ENCODE measurements around the gene GPR3.

The GPR3 gene

DNA sequence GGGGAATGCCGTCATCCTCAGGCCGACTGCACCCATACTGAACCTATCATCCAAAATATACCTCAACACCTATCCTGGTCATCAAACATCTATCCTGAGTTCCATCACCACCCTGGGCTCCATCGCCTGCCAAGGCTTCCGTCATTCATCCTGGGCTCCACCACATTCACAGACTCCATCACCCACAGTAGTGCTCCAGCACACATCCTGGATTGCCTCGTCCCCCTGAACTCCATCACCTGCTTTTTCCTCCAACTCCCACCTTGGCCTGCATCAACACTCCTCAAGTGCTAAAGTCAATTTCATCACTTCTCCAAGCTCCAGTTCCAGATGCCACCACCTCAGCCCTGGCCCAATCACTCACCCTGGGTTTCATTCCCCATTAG is 33.5 kb upstream of the GPR3 start:
- no peak for DNase-seq (ENCODE audit: low spot score)

DNA sequence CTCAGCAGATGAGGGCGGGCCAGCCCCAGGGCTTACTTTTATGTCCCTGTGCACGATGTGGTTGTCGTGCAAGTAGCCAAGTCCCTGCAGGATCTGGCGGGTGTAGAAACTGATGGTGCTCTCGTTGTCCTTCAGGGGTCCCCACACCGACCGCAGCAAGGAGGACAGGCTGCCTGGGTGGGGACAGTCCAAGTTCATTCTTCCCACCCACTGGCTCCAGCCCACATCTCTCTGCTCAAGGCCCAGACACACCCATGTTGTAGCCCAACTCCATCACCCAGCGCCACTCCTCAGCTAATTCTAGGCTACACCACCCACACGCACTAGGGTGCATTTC is 32.6 kb upstream of the GPR3 start:
- DNase-seq (ENCODE audit: low spot score), result no peak

DNA sequence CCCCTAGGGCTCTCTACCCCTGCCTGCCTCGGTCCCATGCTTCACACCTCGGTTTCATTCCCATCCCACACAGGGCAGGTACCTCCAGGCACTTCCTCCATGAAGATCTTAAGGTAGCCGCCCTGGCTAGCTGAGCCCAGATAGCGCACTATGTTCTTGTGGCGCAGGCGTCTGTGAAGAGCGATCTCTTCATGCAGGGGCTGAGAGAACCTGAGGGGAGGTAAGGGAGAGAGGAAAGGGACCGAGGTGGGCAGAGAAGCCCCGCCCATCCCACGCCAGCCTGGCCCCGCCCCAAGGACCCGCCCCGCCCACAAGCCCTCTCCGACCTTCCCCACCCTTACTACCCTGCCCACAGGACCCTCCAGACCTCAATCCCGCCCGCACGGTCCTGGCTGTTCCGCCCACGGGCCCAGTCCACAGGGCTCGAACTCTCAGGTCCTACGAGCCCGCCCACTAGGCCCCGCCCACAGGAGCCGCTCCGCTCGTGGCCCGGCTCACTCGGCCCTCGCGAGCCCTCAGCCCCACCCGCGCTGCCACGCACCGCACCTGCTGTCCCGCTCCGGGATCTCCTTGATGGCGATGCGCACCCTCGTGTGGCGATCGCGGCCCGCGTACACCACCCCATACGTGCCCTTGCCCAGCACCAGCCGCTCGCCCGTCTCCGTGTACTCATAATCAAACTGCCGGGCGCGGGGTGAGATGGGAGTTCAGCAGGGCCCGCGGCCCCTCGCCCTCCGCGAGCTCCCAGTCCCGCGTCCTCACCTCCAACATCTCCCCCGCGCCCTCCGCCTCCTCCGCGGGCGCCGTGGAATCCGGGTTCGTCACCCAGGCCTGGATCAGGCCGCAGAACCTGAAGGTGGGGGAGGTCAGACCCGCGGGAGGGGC is 32.0 kb upstream of the GPR3 start:
- DNase-seq (ENCODE audit: low spot score), result no peak

DNA sequence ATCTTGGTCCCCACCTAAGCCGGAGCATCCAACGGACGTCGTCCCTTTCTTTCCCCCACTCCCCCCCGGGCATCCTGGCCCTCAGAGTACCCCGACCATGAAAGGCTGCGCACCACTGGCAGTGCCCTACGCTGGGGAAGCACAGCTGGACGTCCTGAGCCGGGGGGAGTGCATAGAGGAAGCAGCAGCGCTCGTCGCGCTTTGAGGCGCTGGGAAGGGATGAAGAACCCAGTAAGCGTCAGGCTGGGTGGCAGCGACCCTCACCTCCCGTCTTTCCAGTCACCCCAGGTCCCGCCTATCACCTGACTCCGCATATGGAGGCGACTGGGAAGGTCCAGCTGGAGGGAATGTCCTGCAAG is 31.4 kb upstream of the GPR3 start:
- no peak for DNase-seq (ENCODE audit: low spot score)

DNA sequence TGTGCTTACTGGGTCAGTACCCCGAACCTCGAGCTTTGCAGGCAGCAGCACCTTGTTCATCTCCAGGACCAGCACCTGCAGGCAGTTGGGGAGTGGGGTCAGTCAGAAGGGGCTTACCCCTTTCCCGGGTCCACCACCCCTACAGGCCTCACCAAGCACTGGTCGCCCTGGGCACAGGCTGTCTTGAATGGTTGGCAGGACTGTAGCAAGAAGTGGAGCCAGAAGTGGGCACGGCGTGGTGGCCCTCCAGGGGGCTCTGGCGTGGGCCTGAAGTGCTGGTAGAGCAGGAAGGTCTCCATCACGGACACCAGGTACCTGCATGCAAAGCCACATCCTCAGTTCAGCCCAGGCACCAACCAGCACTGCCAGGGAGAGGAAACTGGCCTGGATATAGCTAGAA is 30.9 kb upstream of the GPR3 start:
- no peak for DNase-seq (ENCODE audit: low spot score)

DNA sequence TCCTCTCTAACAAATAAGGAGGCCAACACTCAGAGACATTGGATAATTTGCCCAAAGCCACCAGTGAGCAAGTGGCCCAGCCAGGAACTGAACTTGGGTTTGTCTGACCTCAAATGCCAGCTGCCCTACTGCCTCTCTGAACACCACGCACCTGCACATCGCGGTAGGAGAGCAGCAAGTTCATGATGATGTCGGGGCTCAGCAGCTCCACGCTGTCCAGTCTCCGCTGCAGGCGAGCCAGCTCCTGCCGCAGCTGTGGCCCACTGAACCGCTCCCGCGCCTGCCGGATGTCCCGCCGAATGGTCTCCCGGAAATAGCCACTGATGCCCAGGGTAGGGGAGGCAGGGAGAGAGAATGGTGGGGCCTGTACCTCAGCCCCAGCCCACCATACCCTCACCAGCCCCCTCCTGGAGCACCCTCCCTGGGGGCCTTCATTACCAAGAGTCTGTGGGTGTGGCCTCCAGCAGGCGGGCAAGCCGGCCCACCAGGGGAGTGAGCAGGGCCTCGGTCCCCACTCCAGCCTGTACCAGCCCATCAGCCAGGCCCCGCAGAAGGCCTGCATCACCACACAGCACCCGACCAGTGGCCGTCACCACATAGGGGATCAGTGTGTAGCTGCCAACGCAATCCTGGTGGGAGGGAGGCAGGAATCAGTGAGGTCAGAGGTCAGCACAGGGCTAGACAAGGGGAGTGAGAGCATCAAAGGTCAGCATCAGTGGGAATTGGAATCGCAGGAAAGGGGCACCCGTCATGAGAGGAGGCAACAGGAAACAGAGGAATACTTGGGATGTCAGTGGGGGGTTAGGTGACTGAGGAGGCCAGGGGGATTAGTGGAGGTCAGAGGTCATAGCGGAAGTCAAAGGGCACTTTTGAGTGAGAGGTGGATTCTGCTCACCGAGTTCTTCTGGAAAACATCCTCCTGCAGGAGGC is 28.4 kb upstream of the GPR3 start:
- no peak for DNase-seq (ENCODE audit: low spot score)

DNA sequence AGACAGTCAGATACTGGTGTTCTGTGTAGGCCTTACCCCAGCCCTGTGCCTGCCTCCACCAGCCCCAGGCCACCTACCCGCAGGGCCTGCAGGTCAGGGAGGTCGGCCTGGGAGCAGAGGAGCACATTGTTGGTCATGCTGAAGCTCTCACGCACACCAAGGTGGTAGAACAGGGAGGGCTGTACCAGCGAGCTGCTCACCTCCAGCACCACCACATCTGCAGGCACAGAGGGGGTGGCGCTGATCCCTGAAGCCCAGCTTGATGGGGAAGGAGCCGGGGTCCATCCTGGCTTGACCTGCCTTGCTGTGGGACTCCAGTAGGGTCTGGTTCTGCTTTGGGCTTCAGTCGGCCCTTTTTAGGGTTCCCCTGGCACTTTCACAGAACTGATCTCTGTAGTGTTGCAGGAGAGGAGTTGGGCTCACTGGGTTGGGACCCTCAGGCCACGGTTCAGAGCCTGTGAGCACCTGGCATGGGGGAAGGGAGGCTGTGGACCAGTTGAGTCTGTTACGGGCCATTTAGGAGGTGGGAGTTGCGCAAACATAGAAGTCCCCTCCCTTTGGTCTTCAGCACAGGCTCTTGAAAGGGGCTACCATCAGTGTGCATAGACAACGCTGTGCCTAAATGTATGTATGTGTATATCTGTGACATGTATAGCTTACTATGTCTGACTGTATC is 27.6 kb upstream of the GPR3 start:
- no peak for DNase-seq (ENCODE audit: low spot score)

DNA sequence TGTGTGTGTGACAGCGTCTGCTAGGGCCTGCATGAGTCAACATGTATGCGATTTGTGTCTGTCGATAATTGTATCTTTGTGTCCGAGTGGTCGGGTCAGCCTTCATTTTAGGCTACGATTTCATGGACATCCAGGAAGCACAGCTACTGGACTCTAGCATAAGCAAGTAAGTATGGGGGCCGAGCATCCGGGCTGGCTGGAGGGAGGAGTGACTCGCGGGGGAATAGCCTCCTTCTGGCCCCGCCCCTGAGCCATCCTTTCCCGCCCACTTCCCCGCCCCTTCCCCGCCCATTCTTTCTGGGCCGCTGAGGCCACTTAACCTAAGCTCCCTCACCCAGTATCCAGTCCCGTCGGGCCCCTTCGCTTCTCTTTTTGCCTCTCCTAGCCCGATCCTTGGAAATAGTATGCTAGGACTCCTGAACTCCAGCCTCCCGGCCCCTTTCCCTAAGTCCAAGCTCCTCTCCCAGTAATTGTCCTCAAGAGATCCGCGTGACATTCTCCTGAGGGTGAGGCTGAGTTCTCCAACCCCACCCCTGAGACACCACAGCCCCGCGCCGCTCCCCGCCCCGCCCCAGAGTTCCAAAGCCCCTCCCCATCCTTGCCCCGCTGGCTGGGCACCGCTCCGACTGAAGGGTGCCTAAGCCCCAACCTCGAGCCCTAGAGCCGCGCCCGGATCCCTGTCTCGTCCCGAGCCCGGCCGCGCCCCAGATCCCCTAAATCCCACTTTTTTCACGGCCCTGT is 26.9 kb upstream of the GPR3 start:
- peak; percentile 87 for DNase-seq (ENCODE audit: low spot score)

DNA sequence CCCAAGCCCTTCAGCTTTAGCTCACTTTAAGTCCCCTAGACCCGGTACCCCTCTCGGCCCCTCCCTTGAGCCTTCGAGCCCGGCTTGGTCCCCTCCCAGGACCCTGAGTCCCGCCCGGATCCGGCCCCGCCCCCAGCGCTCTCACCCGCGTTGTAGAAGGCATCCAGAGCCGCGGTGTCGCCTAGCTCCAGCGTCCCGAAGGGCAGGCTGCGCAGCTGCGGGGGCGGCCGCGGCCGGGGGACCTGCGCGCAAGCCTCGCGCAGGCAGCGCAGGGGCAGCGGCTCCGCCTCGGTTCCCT is 26.4 kb upstream of the GPR3 start:
- peak; percentile 34 for DNase-seq (ENCODE audit: low spot score)

DNA sequence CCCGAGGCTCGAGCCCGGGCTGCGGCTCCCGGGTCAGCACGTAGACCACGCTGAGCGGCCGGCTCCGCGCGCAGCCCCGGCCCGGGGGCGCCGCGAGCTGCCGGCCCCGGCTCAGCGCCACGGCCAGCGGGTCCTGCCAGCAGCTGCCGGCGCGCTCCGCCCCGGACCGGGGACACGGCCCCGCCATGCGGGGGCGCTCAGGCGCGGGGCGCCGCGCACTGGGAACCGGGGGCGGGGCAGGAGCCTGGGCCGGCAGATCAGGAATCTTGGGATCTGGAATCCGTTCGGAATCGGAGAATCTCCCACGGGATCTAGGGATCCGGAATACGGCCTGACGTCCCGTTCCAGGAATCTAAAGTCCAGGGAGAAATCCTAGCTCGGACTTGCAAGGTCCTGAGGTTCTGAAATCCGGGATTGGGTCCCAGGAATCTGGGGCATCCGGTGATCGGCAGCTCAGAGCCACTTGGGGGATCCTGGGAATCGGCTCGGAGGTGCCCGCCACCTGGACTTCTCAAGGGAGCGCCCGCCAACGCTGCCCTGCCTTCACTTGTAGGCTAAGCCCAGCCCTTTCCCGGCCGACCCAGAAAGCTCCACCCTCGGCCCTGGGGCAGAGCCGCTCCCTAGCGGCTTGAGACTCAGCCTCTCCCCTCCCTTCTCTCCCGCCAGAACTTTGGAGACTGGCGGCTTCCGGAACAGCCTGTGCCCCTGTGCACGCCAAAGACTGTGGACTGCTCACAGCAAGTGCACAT is 25.8 kb upstream of the GPR3 start, which contains the start of gene MAP3K6:
Gene MAP3K6 (minus strand): TSS at position 551 of the 749 bp plus-strand sequence. CDS start 364 bp downstream, at position 187.
- DNase-seq (ENCODE audit: low spot score), result peak; percentile 64

DNA sequence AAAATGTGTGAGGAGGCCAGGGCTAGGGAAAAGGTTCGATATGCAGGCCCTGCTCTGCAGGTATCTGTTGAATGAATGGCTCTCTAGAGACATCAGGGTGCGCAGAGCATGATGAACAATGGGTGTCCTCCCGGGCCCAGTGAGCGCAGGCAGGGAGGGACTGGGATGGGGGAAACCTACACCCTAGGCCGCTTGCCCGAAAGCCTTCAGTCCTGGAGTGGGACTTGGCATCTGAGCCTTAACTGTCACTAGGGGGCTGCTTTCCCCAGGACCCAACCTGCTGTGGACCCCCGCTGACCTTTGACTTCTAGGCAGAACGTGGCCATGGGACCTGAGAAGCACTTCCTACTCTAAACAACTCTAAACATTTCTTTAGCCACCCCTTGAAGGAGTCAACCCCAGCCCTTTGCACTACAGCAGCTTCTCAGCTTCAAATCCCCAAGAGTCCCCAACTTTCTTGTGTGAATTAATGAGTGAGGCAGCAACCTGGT is 25.2 kb upstream of the GPR3 start:
- DNase-seq (ENCODE audit: low spot score), result no peak

DNA sequence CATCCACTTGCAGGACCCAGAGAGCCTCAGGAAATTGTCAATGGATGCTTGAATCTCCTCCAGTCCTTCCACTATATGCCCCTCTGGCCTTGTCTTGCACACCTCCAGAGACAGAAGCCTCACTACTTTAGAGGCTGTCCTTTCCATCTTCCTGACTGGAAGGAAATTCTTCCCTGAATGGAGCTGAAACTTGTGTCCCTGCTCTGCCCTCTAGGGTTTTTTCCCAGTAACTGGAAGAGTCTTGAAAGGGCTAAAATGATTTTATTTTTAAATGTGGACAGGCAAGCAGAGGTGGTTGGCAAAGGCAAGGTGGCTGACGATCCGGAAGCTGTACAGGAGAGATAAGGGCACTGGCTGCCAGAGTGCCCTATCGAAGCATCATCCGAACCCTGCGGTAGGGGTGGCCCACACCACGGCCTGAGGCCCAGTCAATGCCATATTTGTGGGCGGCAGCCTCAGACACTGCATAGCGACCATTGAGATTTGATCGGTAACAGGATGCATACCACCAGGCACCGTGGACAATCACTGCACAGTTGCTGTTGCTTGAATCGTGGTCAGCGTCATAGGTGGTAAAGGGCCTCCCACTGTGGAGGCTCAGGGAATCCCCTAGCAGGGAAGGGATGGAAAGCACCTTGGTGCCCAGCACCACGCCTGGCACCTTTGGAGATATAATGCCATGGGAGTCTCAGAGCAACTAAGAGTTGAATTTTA is 23.4 kb upstream of the GPR3 start:
- no peak for DNase-seq (ENCODE audit: low spot score)

DNA sequence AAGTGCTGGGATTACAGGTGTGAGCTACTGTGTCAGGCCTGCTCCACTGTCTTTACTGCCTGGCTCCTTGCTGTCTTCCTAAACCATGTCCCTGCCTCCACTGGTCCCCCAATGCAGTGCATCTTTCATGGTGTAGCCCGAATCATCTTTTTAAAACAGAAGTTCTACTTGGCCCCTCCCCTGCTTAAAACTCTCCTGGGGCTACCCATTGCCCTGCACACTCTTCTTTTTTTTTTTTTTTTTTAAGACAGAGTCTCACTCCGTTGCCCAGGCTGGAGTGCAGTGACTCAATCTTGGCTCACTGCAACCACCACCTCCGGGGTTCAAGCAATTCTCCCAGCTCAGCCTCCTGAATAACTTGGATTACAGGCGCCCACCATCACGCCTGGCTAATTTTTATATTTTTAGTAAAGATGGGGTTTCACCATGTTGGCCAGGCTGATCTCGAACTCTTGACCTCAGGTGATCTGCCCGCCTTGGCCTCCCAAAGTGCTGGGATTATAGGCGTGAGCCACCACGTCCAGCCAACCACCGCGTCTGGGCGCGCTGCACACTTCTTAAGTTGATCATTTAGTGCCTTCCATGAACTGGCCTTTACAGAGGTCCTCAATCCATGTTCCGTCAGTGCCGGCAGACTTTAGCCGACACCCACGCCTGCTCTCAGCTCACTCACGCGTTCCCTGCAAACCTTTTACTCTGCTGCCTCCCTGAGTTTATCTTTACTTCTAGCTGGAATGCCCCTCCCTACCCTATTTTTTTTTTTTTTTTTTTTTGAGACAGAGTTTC is 20.2 kb upstream of the GPR3 start:
- DNase-seq (ENCODE audit: low spot score), result no peak

DNA sequence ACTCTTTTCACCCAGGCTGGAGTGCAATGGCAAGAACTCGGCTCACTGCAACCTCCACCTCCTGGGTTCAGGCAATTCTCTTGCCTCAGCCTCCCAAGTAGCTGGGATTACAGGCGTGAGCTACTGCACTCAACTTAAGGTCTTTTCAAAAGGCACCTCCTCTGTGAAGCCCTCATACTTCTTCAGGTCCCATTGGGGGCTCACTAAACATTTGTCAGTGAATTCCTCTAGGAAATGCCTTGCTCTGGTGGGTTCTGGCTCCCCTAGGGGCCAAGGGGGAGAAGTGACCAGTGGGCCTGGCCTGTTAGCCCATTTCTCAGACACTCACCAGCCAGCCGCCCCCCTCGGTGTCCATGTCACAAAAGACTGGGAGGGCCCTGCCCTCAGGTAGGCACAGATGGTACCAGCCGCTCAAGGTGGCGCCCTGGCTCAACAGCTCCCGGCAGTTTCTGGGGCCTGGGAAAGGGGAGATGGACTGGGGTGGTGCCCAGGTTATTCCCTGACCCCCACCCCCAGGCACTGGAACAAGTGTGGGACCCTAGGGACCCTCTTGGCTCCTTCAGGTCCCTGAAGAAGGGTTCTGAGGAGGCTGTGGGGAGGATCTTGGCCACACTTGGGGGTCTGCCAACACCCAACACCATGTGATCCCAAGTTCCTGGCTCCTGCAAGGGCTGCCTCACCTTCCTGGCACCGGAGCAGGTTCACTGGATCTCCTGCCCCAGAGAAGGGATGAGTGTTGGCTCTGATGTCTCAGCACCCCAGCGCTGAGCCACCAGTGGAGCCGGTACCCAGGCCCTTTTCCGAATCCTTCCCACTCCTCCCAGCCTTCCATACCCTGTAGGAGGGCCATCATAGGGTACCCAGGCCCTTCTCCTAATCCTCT is 19.4 kb upstream of the GPR3 start:
- no peak for DNase-seq (ENCODE audit: low spot score)

DNA sequence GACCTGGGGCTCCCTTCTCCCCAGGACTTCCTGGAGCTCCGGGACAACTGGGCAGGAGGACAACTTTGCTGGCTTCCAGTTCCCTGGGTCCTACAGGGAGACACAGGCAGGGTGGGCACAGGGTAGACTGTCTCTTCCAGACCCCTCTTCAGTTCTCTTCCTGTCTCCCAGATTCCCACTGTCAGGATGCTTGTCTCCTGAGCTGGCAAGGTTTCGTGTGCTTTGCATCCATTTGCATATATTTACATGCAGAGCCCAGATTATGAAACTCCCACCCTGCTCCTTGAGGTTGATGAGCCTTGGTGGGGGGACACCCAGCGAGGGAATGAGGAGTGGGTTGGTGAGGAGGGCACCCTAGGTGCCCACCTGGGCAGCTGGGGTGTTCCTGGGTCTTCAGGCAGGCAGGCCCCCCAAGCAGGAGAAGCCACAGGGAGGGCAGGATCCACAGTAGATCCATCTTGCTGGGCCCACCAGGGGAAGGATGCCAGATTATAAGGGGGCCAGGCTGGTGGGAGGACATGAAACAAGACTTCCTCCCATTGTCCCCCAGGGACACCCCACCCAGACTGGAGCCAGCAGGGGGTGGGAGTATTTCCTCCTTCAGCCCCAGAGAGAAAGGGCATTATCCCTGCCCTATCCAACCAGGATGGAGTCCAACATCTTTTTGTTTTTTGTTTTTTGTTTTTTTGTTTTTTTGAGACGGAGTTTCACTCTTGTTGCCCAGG is 17.9 kb upstream of the GPR3 start, which contains the start of gene FCN3:
Gene FCN3 (minus strand): TSS at position 463 of the 725 bp plus-strand sequence. CDS start 6 bp downstream, at position 457.
- no peak for DNase-seq (ENCODE audit: low spot score)

DNA sequence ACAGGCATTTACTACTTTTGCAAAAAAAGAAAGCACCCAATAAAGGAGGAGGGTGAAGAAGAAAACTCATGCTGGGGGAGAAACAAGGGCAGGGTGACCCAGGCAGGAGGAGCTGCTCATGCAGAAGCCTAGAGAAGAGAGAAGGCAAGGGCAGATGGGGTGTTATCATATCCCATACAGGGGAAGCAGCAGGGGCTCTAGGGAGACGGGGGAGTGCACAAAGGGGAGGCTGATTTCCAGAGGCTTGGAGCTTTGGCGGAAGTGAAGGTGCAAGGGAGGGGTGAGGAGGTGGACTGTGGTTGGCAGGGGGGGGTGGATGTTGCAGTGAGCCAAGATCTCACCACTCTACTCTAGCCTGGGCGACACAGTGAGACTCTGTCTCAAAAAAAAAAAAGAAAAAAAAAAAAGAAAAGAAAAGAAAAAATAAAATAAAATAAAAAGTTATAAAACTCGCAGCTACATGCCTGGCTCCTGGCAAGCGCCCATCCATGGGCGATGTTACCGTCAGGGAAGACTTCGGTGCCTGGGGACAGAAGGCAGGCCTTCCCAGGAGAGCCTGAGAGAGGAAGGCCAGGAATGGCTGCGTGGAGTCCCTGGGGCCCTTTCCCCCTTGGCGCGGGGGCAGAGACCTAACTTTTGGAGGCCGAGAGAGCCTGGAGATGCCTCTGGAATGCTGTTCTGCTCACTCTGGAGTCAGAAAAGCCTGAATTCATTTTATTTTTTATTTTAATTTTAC is 14.5 kb upstream of the GPR3 start:
- DNase-seq (ENCODE audit: low spot score), result no peak

DNA sequence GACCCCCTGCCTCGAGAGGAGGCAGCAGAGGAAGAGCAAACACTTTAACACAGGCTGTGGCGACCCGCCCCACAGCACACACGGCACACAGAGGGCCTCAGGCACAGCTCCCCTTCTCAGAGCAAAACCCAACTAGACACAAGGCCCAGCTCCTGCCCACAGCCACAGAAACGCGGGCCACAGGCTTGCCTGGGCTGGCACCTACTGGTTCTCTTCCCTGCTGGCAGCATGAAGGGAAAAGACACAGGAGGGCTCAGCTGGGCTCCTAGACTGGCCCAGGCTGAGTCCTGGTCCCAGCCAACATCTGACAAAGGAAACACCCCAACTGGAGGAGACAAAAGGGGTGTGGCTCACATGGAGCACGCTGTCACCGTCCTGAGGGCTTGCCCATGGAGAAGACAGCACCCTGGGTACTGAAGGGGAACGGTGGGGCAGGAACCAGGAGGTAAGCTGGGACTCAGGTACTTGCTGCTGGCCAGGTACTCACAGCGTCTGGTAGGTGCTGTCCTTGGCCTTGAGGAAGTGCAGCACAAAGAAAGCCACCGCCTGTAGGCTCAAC is 12.8 kb upstream of the GPR3 start:
- no peak for DNase-seq (ENCODE audit: low spot score)

Measured in Ammon's horn (tissue), 1 donor.